GM18519 (cell line): Measurements from ENCODE around the gene PRLH.

Experiments
- ATAC-seq: cut with Tn5 transposase; IDR thresholded peaks from one replicate; pipeline ENCODE4 v1.9.1; 2021; ENCODE audit warnings: mild to moderate bottlenecking, moderate library complexity; ENCODE audit not compliant: unreplicated experiment, low FRiP score

The PRLH gene

GRCh38 chr2:237538901-237539300 is 27.5 kb upstream of the PRLH start:
- no peak for ATAC-seq

GRCh38 chr2:237539681-237540080 is 26.7 kb upstream of the PRLH start:
- no peak for ATAC-seq

GRCh38 chr2:237540223-237540775 is 26.1 kb upstream of the PRLH start:
- ATAC-seq = no peak

GRCh38 chr2:237540823-237541222 is 25.6 kb upstream of the PRLH start:
- ATAC-seq = no peak

GRCh38 chr2:237541243-237541642 is 25.1 kb upstream of the PRLH start:
- no peak for ATAC-seq

- no peak for ATAC-seq
Observed at GRCh38 chr2:237542001-237542704, 24.2 kb upstream of the PRLH start.

GRCh38 chr2:237546040-237546875 is 20.1 kb upstream of the PRLH start:
- no peak for ATAC-seq

- ATAC-seq = no peak
Observed at GRCh38 chr2:237546876-237547395, 19.4 kb upstream of the PRLH start.

- ATAC-seq = no peak
Observed at GRCh38 chr2:237547841-237548416, 18.4 kb upstream of the PRLH start.

- ATAC-seq = no peak
Observed at GRCh38 chr2:237549216-237549615, 17.2 kb upstream of the PRLH start.

GRCh38 chr2:237549643-237550415 is 16.5 kb upstream of the PRLH start:
- no peak for ATAC-seq

GRCh38 chr2:237551071-237551574 is 15.3 kb upstream of the PRLH start:
- no peak for ATAC-seq

GRCh38 chr2:237552908-237553307 is 13.5 kb upstream of the PRLH start:
- no peak for ATAC-seq

- no peak for ATAC-seq
Observed at GRCh38 chr2:237553948-237554347, 12.4 kb upstream of the PRLH start.

GRCh38 chr2:237555560-237555959 is 10.8 kb upstream of the PRLH start:
- ATAC-seq = no peak

GRCh38 chr2:237556773-237557632 is 9.4 kb upstream of the PRLH start:
- ATAC-seq = peak; percentile 76

GRCh38 chr2:237557633-237558015 is 8.8 kb upstream of the PRLH start:
- peak; percentile 19 for ATAC-seq

GRCh38 chr2:237558961-237559641 is 7.3 kb upstream of the PRLH start:
- ATAC-seq = no peak

- ATAC-seq = no peak
Observed at GRCh38 chr2:237561221-237561620, 5.2 kb upstream of the PRLH start.
